MCF 10A (cell line): ENCODE data around the gene DOCK8. TPM values are rescaled to one million over a fixed set of nuclear protein-coding genes. Genes with fewer than 3 reads are reported as not detected.

Experiments used
- BruUV-seq: library from RNA; stranded (reverse); fragments of 400-500 nt; replicated peaks from 2 replicates; lab custom pipeline; 2021; lab: Mats Ljungman, UMichigan
- CTCF ChIA-PET: fragments of 300-600 bp; sonication (Branson Sonifier 250); formaldehyde crosslinking; extraction: SDS; loops from one replicate; lab custom pipeline; 2021; ENCODE audit warnings: antibody characterized with exemption, inconsistent platforms; lab: Yijun Ruan, JAX
- POLR2A ChIA-PET: fragments of 300-600, 350-650 bp; sonication (Branson Sonifier 250); formaldehyde crosslinking; extraction: SDS; loops from one replicate; lab custom pipeline; 2020; ENCODE audit warnings: antibody characterized with exemption, inconsistent platforms; lab: Yijun Ruan, JAX
- DNase-seq: peaks from one replicate; pipeline ENCODE4 v3.0.0-alpha.2; 2018; ENCODE audit not compliant: unreplicated experiment
- H3K27ac Mint-ChIP-seq: one replicate; pipeline ENCODE4 v1.8.0; 2022; ENCODE audit warnings: mild to moderate bottlenecking, low read depth, mixed read lengths; ENCODE audit not compliant: unreplicated experiment
- H3K27me3 Mint-ChIP-seq: one replicate; pipeline ENCODE4 v1.8.0; 2022; ENCODE audit warnings: mixed read lengths; ENCODE audit not compliant: insufficient read depth, unreplicated experiment
- H3K36me3 Mint-ChIP-seq: one replicate; pipeline ENCODE4 v1.8.0; 2022; ENCODE audit warnings: mild to moderate bottlenecking, moderate library complexity, mixed read lengths; ENCODE audit not compliant: insufficient read depth, unreplicated experiment
- H3K4me1 Mint-ChIP-seq: one replicate; pipeline ENCODE4 v1.8.0; 2022; ENCODE audit warnings: mixed read lengths; ENCODE audit not compliant: insufficient read depth, unreplicated experiment
- H3K4me3 Mint-ChIP-seq: one replicate; pipeline ENCODE4 v1.8.0; 2022; ENCODE audit warnings: mild to moderate bottlenecking, moderate library complexity, mixed read lengths; ENCODE audit not compliant: unreplicated experiment
- H3K9me3 Mint-ChIP-seq: one replicate; pipeline ENCODE4 v1.8.0; 2022; ENCODE audit warnings: mixed read lengths; ENCODE audit not compliant: unreplicated experiment
- intact Hi-C: fragments of 100-400 bp; cut with micrococcal nuclease; formaldehyde crosslinking; loops from 2 replicates; pipeline ENCODE4 v1.14.1; 2022
- total RNA-seq: library from RNA; stranded (reverse); gene quantifications from 2 replicates; pipeline ENCODE4 v1.2.3, GENCODE V29; 2022
- TF ChIP-seq, protein P1 (sequence below): fragments of 200-600 bp; IDR thresholded peaks from one replicate; pipeline ENCODE4 v1.8.0; 2022; ENCODE audit warnings: antibody characterized with exemption, mild to moderate bottlenecking; ENCODE audit not compliant: unreplicated experiment

Gene DOCK8
- total RNA-seq, 1 experiment from 2014 or later, result 5.2 TPM

DNA sequence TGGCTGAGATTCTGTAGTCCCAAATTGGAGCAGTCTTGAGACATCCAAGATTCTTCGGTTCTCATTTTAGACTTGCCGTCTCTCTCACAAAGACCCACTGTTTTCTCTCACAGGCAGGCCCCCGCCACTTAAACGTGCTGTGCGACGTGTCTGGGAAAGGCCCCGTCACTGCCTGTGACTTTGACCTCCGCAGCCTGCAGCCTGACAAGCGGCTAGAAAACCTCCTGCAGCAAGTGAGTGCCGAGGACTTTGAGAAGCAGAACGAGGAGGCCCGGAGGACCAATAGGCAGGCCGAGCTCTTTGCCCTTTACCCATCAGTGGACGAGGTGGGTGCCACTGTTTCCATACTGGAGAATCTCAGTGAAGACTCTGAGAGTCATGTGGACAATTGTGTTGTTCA, 97.2 kb downstream of the DOCK8 start:
- H3K27me3 Mint-ChIP-seq, result no peaks in the 10 kb centered on the region
- H3K9me3 Mint-ChIP-seq, result no peaks in the 10 kb centered on the region
- no peak overlapping the region for H3K4me3 Mint-ChIP-seq
- H3K4me1 Mint-ChIP-seq, result no peaks in the 10 kb centered on the region
- CTCF ChIA-PET, result interaction anchor here (0.7 kb wide), 1 partner anchor 36 kb away, joined by 3 read pairs; no protein-coding TSS in a partner anchor
- POLR2A ChIA-PET, result no interaction called here
- DNase-seq, result no peak
- no TSS peak for BruUV-seq
- intact Hi-C loops, result no loop called here
- no peaks in the 10 kb centered on the region for H3K36me3 Mint-ChIP-seq
- no peak overlapping the region for H3K27ac Mint-ChIP-seq
- TF ChIP-seq, protein P1, sequence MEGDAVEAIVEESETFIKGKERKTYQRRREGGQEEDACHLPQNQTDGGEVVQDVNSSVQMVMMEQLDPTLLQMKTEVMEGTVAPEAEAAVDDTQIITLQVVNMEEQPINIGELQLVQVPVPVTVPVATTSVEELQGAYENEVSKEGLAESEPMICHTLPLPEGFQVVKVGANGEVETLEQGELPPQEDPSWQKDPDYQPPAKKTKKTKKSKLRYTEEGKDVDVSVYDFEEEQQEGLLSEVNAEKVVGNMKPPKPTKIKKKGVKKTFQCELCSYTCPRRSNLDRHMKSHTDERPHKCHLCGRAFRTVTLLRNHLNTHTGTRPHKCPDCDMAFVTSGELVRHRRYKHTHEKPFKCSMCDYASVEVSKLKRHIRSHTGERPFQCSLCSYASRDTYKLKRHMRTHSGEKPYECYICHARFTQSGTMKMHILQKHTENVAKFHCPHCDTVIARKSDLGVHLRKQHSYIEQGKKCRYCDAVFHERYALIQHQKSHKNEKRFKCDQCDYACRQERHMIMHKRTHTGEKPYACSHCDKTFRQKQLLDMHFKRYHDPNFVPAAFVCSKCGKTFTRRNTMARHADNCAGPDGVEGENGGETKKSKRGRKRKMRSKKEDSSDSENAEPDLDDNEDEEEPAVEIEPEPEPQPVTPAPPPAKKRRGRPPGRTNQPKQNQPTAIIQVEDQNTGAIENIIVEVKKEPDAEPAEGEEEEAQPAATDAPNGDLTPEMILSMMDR, result no peak

GRCh38 chr9:312596-313320, 98.1 kb downstream of the DOCK8 start:
- BruUV-seq, result no TSS peak
- Mint-ChIP-seq H3K4me1 (no peaks in the 10 kb centered on the region), H3K4me3 (no peak overlapping the region), H3K27ac (no peak overlapping the region), H3K27me3 (no peaks in the 10 kb centered on the region), H3K36me3 (no peaks in the 10 kb centered on the region), H3K9me3 (no peaks in the 10 kb centered on the region)
- POLR2A ChIA-PET, result no interaction called here
- CTCF ChIA-PET, result no interaction called here
- intact Hi-C loops, result no loop called here
- TF ChIP-seq, protein P1, result no peak
- DNase-seq, result no peak

GRCh38 chr9:316382-316965, 101.8 kb downstream of the DOCK8 start:
- BruUV-seq, result no TSS peak
- intact Hi-C loops, result no loop called here

DNA sequence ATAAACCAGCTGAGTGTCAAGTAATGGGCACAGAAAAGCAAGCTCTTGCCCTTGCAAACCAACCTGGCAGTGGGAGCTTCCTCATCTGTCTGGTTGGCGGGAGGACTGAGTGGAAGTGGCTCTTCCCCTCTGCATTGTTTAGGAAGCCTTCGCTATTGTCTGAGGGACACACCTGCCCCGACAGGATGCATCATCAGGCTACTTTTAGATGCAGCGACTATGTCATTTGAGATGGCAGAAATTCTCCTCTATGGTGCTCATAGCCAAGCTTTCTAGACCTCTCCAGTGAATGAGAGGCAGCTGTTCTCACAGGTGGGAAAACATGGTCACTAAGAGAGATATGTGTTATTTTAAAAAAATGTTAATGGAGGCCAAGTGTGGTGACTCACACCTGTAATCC, 104.0 kb downstream of the DOCK8 start:
- CTCF ChIA-PET, result interaction anchor here (0.6 to 1.0 kb wide), 3 partner anchors 25 to 564 kb away, joined by 3 to 4 read pairs (median 3); no protein-coding TSS in a partner anchor
- BruUV-seq, result no TSS peak

More at GRCh38 chr9:316382-316965, 101.8 kb downstream of the DOCK8 start:
- no peaks in the 10 kb centered on the region for H3K27me3 Mint-ChIP-seq
- H3K27ac Mint-ChIP-seq, result no peak overlapping the region
- POLR2A ChIA-PET, result no interaction called here
- H3K4me1 Mint-ChIP-seq, result no peaks in the 10 kb centered on the region
- TF ChIP-seq, protein P1, result peak; percentile 13
- no peak for DNase-seq
- H3K4me3 Mint-ChIP-seq, result no peak overlapping the region
- H3K36me3 Mint-ChIP-seq, result no peaks in the 10 kb centered on the region
- no peaks in the 10 kb centered on the region for H3K9me3 Mint-ChIP-seq
- CTCF ChIA-PET, result interaction anchor here (0.6 to 1.4 kb wide), 6 partner anchors 8 to 157 kb away, joined by 3 to 8 read pairs (median 4); no protein-coding TSS in a partner anchor

More for the DNA sequence above, 104.0 kb downstream of the DOCK8 start:
- POLR2A ChIA-PET, result no interaction called here
- H3K27me3 Mint-ChIP-seq, result no peaks in the 10 kb centered on the region
- H3K36me3 Mint-ChIP-seq, result no peaks in the 10 kb centered on the region
- H3K9me3 Mint-ChIP-seq, result no peaks in the 10 kb centered on the region
- intact Hi-C loops, result no loop called here
- H3K4me1 Mint-ChIP-seq, result no peaks in the 10 kb centered on the region
- H3K4me3 Mint-ChIP-seq, result no peak overlapping the region
- TF ChIP-seq, protein P1, result no peak
- no peak for DNase-seq
- no peak overlapping the region for H3K27ac Mint-ChIP-seq
